ENCODE measurements around the gene CATSPERD. TPM values are rescaled to one million over a fixed set of nuclear protein-coding genes. Genes with fewer than 3 reads are reported as not detected.
"Not testable (repeated sequence)": the region's sequence is repeated elsewhere in the genome, so short reads cannot be mapped to it uniquely, and the experiment has no call there.

CATSPERD gene
- total RNA-seq, 4 donors from 2014 or later = 0.27 to 0.47 TPM; not detected in 2

- no peak for ATAC-seq
- H3K27me3 ChIP-seq = no peaks in the 10 kb centered on the region
- WGBS, 2 donors (ENCODE audit: low coverage in 1 of 2) = 13 to 29% methylated on average over 10 to 11 of the region's 11 CpGs
- TF ChIP-seq POLR2A (IDR thresholded peaks at IDR 0.05) (no peak), EP300 (IDR thresholded peaks at IDR 0.05) (no peak), CTCF (IDR thresholded peaks at IDR 0.05) (no peak), POLR2AphosphoS5 (IDR thresholded peaks at IDR 0.05) (no peak)
- peaks cover 0 to 42% (median 15%) of the 10 kb centered on the region in 3 donors for H3K4me1 ChIP-seq
- H3K4me3 ChIP-seq = peak overlapping the region; percentile 90 to 99
- H3K36me3 ChIP-seq = peaks cover 0 to 15% of the 10 kb centered on the region in 2 donors
- H3K27ac ChIP-seq = peak overlapping the region in 3 of 4 donors; percentile 94 to 99 (median 98)
- no peaks in the 10 kb centered on the region for H3K9me3 ChIP-seq
Measured at GRCh38 chr19:5718579-5719273, 1.7 kb upstream of the CATSPERD start.

- Histone ChIP-seq H3K4me3 (peak overlapping the region; percentile 90 to 99), H3K36me3 (peaks cover 0 to 8% of the 10 kb centered on the region in 2 donors), H3K27me3 (no peaks in the 10 kb centered on the region), H3K9me3 (no peaks in the 10 kb centered on the region), H3K4me1 (peaks cover 0 to 42% (median 15%) of the 10 kb centered on the region in 3 donors), H3K27ac (peak overlapping the region; percentile 94 to 99 (median 96))
- no peak for ATAC-seq
- TF ChIP-seq POLR2A (IDR thresholded peaks at IDR 0.05) (no peak), POLR2AphosphoS5 (IDR thresholded peaks at IDR 0.05) (no peak), CTCF (IDR thresholded peaks at IDR 0.05) (peak in 2 of 4 experiments; percentile 9 to 20), EP300 (IDR thresholded peaks at IDR 0.05) (no peak)
- WGBS, 2 donors (ENCODE audit: low coverage in 1 of 2) = 0% methylated on average over 14 to 16 of the region's 58 CpGs
Measured at GRCh38 chr19:5719274-5719960, 1.0 kb upstream of the CATSPERD start.

- H3K4me1 ChIP-seq = no peaks in the 10 kb centered on the region
- H3K9me3 ChIP-seq = peaks cover 0 to 20% (median 0%) of the 10 kb centered on the region in 3 donors
- ATAC-seq = no peak
- H3K36me3 ChIP-seq = no peaks in the 10 kb centered on the region
- H3K4me3 ChIP-seq = no peak overlapping the region
- TF ChIP-seq EP300 (IDR thresholded peaks at IDR 0.05) (no peak), POLR2A (IDR thresholded peaks at IDR 0.05) (no peak), CTCF (IDR thresholded peaks at IDR 0.05) (no peak), POLR2AphosphoS5 (IDR thresholded peaks at IDR 0.05) (no peak)
- peaks cover 4% of the 10 kb centered on the region for H3K27me3 ChIP-seq
- H3K27ac ChIP-seq = no peak overlapping the region
- WGBS, 2 donors (ENCODE audit: low coverage in 1 of 2) = 85 to 100% methylated on average over 1 to 4 of the region's 4 CpGs
Measured at GRCh38 chr19:5727453-5728050, 7.1 kb downstream of the CATSPERD start.

GRCh38 chr19:5733172-5733571 is 12.7 kb downstream of the CATSPERD start:
- not testable (repeated sequence) for H3K36me3 ChIP-seq, H3K27me3 ChIP-seq, H3K27ac ChIP-seq, H3K4me3 ChIP-seq, ATAC-seq, H3K4me1 ChIP-seq
- 63 to 75% methylated on average over 1 to 2 of the region's 2 CpGs for WGBS, 2 donors (ENCODE audit: low coverage in 1 of 2)
- peaks cover 0 to 20% (median 0%) of the 10 kb centered on the region in 3 donors for H3K9me3 ChIP-seq

GRCh38 chr19:5738423-5738822 is 18.0 kb downstream of the CATSPERD start:
- Histone ChIP-seq H3K27ac (no peak overlapping the region), H3K36me3 (no peaks in the 10 kb centered on the region), H3K4me1 (no peaks in the 10 kb centered on the region), H3K27me3 (peaks cover 9% of the 10 kb centered on the region), H3K4me3 (no peak overlapping the region), H3K9me3 (no peaks in the 10 kb centered on the region)
- 62 to 80% methylated on average over 4 of the region's 8 CpGs for WGBS, 2 donors (ENCODE audit: low coverage in 1 of 2)
- no peak for ATAC-seq
- TF ChIP-seq POLR2AphosphoS5 (IDR thresholded peaks at IDR 0.05) (no peak), POLR2A (IDR thresholded peaks at IDR 0.05) (no peak), EP300 (IDR thresholded peaks at IDR 0.05) (no peak), CTCF (IDR thresholded peaks at IDR 0.05) (no peak)

Measured in gastroesophageal sphincter (tissue), 4 donors.